PC-9 (cell line): ENCODE results near the gene MYRIP. TPM values are rescaled to one million over a fixed set of nuclear protein-coding genes. Genes with fewer than 3 reads are reported as not detected.
"Not testable (repeated sequence)": the region's sequence is repeated elsewhere in the genome, so short reads cannot be mapped to it uniquely, and the experiment has no call there.

ENCODE experiments used
- BruUV-seq: library from RNA; stranded (reverse); fragments of 400-500 nt; replicated peaks from 2 replicates; lab custom pipeline; 2021; lab: Mats Ljungman, UMichigan
- CTCF ChIA-PET: fragments of 300-600 bp; sonication (Branson Sonifier 250); formaldehyde crosslinking; loops from one replicate; lab custom pipeline; 2022; ENCODE audit warnings: antibody characterized with exemption; lab: Charles Lee
- POLR2A ChIA-PET: fragments of 300-600 bp; sonication (Branson Sonifier 250); formaldehyde crosslinking; loops from one replicate; lab custom pipeline; 2022; ENCODE audit warnings: antibody characterized with exemption; ENCODE audit not compliant: unreplicated experiment; lab: Charles Lee
- DNase-seq, 2 experiments: peaks; one replicate each; pipeline versions ENCODE4 v3.0.0 to v3.0.0-alpha.2; 2015 to 2022; ENCODE audit warnings: mixed read lengths in 1 of 2
- H2AFZ ChIP-seq: fragments of 200-600 bp; sonication (generic); 2 replicates; pipeline ENCODE4 v1.8.1; 2017; ENCODE audit warnings: antibody characterized with exemption
- H3F3A ChIP-seq: fragments of 200-600 bp; sonication (generic); 2 replicates; pipeline ENCODE4 v1.8.1; 2017; ENCODE audit warnings: antibody characterized with exemption, mild to moderate bottlenecking, low read depth; ENCODE audit not compliant: insufficient read depth
- H3K27ac ChIP-seq: fragments of 200-600 bp; sonication (generic); 2 replicates; pipeline ENCODE4 v1.6.1; 2016; ENCODE audit warnings: mixed run types
- H3K27me3 ChIP-seq: fragments of 200-600 bp; sonication (generic); 2 replicates; pipeline ENCODE4 v1.6.1; 2016; ENCODE audit warnings: low read depth, mixed run types; ENCODE audit not compliant: insufficient read depth
- H3K36me3 ChIP-seq: fragments of 200-600 bp; sonication (generic); 2 replicates; pipeline ENCODE4 v1.6.1; 2016; ENCODE audit warnings: low read depth, mixed run types
- H3K4me1 ChIP-seq: fragments of 200-600 bp; sonication (generic); replicated peaks from 2 replicates; pipeline ENCODE4 v1.6.1; 2016; ENCODE audit warnings: mixed run types; ENCODE audit not compliant: insufficient read depth
- H3K4me2 ChIP-seq: fragments of 200-600 bp; sonication (generic); 2 replicates; pipeline ENCODE4 v1.6.1; 2017; ENCODE audit warnings: mixed run types
- H3K4me3 ChIP-seq: fragments of 200-600 bp; sonication (generic); 2 replicates; pipeline ENCODE4 v1.6.1; 2016; ENCODE audit warnings: mixed run types
- H3K79me2 ChIP-seq: fragments of 200-600 bp; sonication (generic); 2 replicates; pipeline ENCODE4 v1.6.1; 2017; ENCODE audit warnings: low read depth, mixed run types
- H3K9me2 ChIP-seq: fragments of 200-600 bp; sonication (generic); 2 replicates; pipeline ENCODE4 v1.8.1; 2017; ENCODE audit warnings: mild to moderate bottlenecking; ENCODE audit not compliant: insufficient read depth
- H3K9me3 ChIP-seq: fragments of 200-600 bp; sonication (generic); 2 replicates; pipeline ENCODE4 v1.8.1; 2016; ENCODE audit warnings: low read depth; ENCODE audit not compliant: insufficient read depth
- H4K20me1 ChIP-seq: fragments of 200-600 bp; sonication (generic); 2 replicates; pipeline ENCODE4 v1.8.1; 2017; ENCODE audit not compliant: insufficient read depth
- EZH2 ChIP-seq: fragments of 200-600 bp; sonication (generic); IDR thresholded peaks from 2 replicates; pipeline ENCODE4 v1.8.0; 2017; ENCODE audit warnings: antibody characterized with exemption, low read depth
- intact Hi-C: fragments of 100-400 bp; cut with micrococcal nuclease; formaldehyde crosslinking; loops from one replicate; pipeline ENCODE4 v1.10.0; 2022; ENCODE audit not compliant: unreplicated experiment
- total RNA-seq: library from RNA; stranded (reverse); gene quantifications from 2 replicates; pipeline ENCODE4 v1.2.3, GENCODE V29; 2021
- TF ChIP-seq, protein P1 (sequence below): fragments of 200-600 bp; sonication (generic); conservative IDR thresholded peaks from 2 replicates; pipeline ENCODE4 v1.6.1; 2017; ENCODE audit warnings: mixed run types, antibody characterized with exemption, mild to moderate bottlenecking, moderate library complexity

MYRIP gene
- total RNA-seq, 1 experiment from 2014 or later = not detected

DNA sequence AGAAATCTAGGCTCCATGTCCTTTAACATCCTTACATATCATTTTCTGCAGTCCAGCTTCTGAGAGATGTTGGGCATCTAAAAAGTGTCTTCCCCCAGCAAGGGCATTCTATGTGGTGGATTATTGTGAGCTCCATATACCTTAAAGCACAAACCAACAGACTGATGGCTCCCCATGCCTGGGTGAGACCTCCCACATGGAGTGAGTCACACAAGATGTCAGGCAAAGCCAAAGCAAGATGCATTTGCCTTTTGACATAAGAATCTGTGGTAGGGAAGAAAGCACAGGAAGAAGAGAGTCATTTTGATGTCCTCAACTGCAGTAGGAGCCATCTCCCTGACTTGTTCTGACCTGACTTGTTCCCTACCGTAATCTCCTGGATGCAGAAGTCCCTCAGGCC is 261.4 kb downstream of the MYRIP start:
- no peaks in the 10 kb centered on the region for H3K4me1 ChIP-seq
- H3K27me3 ChIP-seq = peaks cover 20% of the 10 kb centered on the region
- H2AFZ ChIP-seq = no peak overlapping the region
- intact Hi-C loops = no loop called here
- POLR2A ChIA-PET = no interaction called here
- no peaks in the 10 kb centered on the region for H4K20me1 ChIP-seq
- TF ChIP-seq EZH2 = no peak
- TF ChIP-seq, protein P1, sequence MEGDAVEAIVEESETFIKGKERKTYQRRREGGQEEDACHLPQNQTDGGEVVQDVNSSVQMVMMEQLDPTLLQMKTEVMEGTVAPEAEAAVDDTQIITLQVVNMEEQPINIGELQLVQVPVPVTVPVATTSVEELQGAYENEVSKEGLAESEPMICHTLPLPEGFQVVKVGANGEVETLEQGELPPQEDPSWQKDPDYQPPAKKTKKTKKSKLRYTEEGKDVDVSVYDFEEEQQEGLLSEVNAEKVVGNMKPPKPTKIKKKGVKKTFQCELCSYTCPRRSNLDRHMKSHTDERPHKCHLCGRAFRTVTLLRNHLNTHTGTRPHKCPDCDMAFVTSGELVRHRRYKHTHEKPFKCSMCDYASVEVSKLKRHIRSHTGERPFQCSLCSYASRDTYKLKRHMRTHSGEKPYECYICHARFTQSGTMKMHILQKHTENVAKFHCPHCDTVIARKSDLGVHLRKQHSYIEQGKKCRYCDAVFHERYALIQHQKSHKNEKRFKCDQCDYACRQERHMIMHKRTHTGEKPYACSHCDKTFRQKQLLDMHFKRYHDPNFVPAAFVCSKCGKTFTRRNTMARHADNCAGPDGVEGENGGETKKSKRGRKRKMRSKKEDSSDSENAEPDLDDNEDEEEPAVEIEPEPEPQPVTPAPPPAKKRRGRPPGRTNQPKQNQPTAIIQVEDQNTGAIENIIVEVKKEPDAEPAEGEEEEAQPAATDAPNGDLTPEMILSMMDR = no peak
- no peaks in the 10 kb centered on the region for H3K9me3 ChIP-seq
- H3K36me3 ChIP-seq = no peaks in the 10 kb centered on the region
- no peak overlapping the region for H3K27ac ChIP-seq
- CTCF ChIA-PET = no interaction called here
- no peak for DNase-seq
- no peak overlapping the region for H3K4me2 ChIP-seq
- H3F3A ChIP-seq = no peaks in the 10 kb centered on the region
- H3K79me2 ChIP-seq = no peaks in the 10 kb centered on the region
- no peak overlapping the region for H3K4me3 ChIP-seq
- BruUV-seq = no TSS peak
- no peaks in the 10 kb centered on the region for H3K9me2 ChIP-seq

DNA sequence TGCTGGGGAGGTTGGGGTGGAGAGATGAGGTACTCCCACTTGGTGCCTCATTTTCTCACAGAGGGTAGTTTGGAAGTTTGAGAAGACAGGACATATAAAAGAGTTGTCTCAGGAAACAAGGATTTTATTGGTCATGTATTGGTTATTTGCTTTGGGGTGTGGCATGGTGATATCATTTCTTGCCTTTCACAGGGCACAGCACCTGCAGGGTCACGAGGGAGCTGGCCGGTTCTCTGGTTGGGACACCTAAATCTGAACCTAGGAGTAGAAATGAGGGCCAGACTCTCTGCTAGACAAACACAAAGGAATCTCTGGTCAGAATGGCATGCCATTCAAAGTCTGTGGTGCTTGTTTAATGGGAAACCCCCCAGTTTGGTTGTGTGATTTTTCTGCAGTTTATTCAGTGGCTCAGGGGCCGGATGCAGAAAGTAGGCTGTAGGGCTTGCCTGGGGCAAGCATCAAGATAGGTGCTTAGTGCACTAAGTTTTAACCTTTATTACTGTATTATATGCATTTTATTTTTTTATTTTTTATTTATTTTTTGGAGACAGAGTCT is 262.4 kb downstream of the MYRIP start:
- H3K4me1 ChIP-seq = no peaks in the 10 kb centered on the region
- no peaks in the 10 kb centered on the region for H3F3A ChIP-seq
- no peaks in the 10 kb centered on the region for H3K36me3 ChIP-seq
- H3K27ac ChIP-seq = no peak overlapping the region
- ChIA-PET POLR2A (no interaction called here), CTCF (no interaction called here)
- H3K4me3 ChIP-seq = no peak overlapping the region
- no peak overlapping the region for H2AFZ ChIP-seq
- BruUV-seq = no TSS peak
- no peaks in the 10 kb centered on the region for H3K9me3 ChIP-seq
- H3K27me3 ChIP-seq = peaks cover 20% of the 10 kb centered on the region
- DNase-seq = no peak
- TF ChIP-seq EZH2 = no peak
- TF ChIP-seq, protein P1 = no peak
- no peak overlapping the region for H3K4me2 ChIP-seq
- intact Hi-C loops = no loop called here
- no peaks in the 10 kb centered on the region for H4K20me1 ChIP-seq
- H3K79me2 ChIP-seq = no peaks in the 10 kb centered on the region
- H3K9me2 ChIP-seq = no peaks in the 10 kb centered on the region

- no peak overlapping the region for H3K4me2 ChIP-seq
- no peak overlapping the region for H2AFZ ChIP-seq
- H3K27me3 ChIP-seq = peaks cover 20% of the 10 kb centered on the region
- H3K27ac ChIP-seq = no peak overlapping the region
- no TSS peak for BruUV-seq
- no peaks in the 10 kb centered on the region for H3K9me2 ChIP-seq
- H3K9me3 ChIP-seq = no peaks in the 10 kb centered on the region
- DNase-seq = no peak
- no peaks in the 10 kb centered on the region for H4K20me1 ChIP-seq
- no peaks in the 10 kb centered on the region for H3K36me3 ChIP-seq
- intact Hi-C loops = no loop called here
- H3K79me2 ChIP-seq = no peaks in the 10 kb centered on the region
- no peaks in the 10 kb centered on the region for H3K4me1 ChIP-seq
- ChIA-PET POLR2A (no interaction called here), CTCF (no interaction called here)
- no peaks in the 10 kb centered on the region for H3F3A ChIP-seq
- no peak overlapping the region for H3K4me3 ChIP-seq
- TF ChIP-seq EZH2 = no peak
Measured at GRCh38 chr3:40073310-40074007, 264.1 kb downstream of the MYRIP start.

DNA sequence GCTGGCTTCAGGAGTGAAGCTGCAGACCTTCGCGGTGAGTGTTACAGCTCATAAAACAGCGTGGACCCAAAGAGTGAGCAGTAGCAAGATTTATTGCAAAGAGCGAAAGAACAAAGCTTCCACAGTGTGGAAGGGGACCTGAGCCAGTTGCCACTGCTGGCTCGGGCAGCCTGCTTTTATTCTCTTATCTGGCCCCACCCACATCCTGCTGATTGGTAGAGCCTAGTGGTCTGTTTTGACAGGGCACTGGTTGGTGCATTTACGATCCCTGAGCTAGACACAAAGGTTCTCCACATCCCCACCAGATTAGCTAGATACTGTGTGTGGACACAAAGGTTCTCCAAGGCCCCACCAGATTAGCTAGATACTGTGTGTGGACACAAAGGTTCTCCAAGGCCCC is 267.7 kb downstream of the MYRIP start:
- intact Hi-C loops, H3K4me3 ChIP-seq, H3K27me3 ChIP-seq, DNase-seq, H3K4me2 ChIP-seq, CTCF ChIA-PET, H3K79me2 ChIP-seq, POLR2A ChIA-PET, H3F3A ChIP-seq, H4K20me1 ChIP-seq, H3K9me2 ChIP-seq, BruUV-seq, H3K36me3 ChIP-seq, H3K9me3 ChIP-seq, H3K27ac ChIP-seq, H3K4me1 ChIP-seq, H2AFZ ChIP-seq: not testable (repeated sequence)

DNA sequence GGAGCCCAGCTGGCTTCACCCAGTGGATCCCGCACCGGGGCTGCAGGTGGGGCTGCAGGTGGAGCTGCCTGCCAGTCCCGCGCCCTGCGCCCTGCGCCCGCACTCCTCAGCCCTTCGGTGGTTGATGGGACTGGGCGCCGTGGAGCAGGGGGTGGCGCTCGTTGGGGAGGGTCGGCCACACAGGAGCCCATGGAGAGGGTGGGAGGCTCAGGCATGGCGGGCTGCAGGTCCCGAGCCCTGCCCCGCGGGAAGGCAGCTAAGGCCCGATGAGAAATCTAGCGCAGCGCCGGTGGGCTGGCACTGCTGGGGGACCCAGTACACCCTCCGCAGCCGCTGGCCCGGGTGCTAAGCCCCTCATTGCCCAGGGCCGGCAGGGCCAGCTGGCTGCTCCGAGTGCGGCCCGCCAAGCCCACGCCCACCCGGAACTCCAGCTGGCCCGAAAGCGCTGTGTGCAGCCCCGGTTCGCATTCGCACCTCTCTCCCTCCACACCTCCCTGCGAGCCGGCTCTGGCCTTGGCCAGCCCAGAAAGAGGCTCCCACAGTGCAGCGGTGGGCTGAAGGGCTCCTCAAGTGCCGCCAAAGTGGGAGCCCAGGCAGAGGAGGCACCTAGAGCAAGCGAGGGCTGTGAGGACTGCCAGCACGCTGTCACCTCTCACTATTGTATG is 268.6 kb downstream of the MYRIP start:
- intact Hi-C loops, BruUV-seq, POLR2A ChIA-PET, H3F3A ChIP-seq, DNase-seq, H4K20me1 ChIP-seq, H3K27me3 ChIP-seq, H3K4me1 ChIP-seq, H3K4me3 ChIP-seq, H3K9me3 ChIP-seq, H2AFZ ChIP-seq, H3K9me2 ChIP-seq, CTCF ChIA-PET, H3K79me2 ChIP-seq, H3K36me3 ChIP-seq, H3K27ac ChIP-seq, H3K4me2 ChIP-seq: not testable (repeated sequence)
